ENCODE results near the gene SCAF4.
A peak's percentile ranks its signal among the peaks of the same experiment; 100 is the strongest.
"Not testable (repeated sequence)": the region's sequence is repeated elsewhere in the genome, so short reads cannot be mapped to it uniquely, and the experiment has no call there.

SCAF4 gene

DNA sequence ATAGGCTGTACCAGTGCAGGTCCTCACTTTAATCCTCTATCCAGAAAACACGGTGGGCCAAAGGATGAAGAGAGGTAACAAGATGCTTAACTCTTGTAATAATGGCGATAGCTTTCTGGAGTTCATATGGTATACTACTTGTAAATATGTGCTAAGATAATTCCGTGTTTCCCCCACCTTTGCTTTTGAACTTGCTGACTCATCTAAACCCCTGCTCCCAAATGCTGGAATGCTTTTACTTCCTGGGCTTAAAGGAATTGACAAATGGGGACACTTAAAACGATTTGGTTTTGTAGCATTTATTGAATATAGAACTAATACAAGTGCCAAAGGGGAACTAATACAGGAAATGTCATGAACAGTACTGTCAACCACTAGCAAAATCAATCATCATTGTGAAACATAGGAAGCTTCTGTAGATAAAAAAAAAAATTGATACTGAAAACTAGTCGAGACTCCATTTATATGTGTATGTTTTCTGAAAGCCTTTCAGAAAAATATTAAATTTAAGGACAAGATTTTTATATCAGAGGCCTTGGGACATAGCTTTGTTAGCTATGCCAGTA is 65.4 kb downstream of the SCAF4 start:
- Histone ChIP-seq H3K36me3 (ENCODE audit: control insufficient read depth in 1 of 2, insufficient read depth in 2 of 2, low read length in 2 of 2) (peaks cover 20 to 60% of the 10 kb centered on the region in 2 donors), H3K9ac (ENCODE audit: low read depth in 1 of 2, low read length in 2 of 2) (no peak overlapping the region), H3K27me3 (ENCODE audit: control insufficient read depth in 1 of 2, insufficient read depth in 2 of 2, low read length in 2 of 2) (no peaks in the 10 kb centered on the region), H3K9me3 (ENCODE audit: control insufficient read depth in 1 of 2, low read length in 2 of 2) (no peaks in the 10 kb centered on the region), H3K4me3 (ENCODE audit: low read depth in 1 of 2, low read length in 2 of 2) (no peak overlapping the region), H3K4me1 (ENCODE audit: control insufficient read depth in 1 of 2, insufficient read depth in 2 of 2, low read length in 2 of 2) (peaks cover 10 to 14% of the 10 kb centered on the region in 2 donors), H3K27ac (ENCODE audit: low read depth, low read length) (no peak overlapping the region)

DNA sequence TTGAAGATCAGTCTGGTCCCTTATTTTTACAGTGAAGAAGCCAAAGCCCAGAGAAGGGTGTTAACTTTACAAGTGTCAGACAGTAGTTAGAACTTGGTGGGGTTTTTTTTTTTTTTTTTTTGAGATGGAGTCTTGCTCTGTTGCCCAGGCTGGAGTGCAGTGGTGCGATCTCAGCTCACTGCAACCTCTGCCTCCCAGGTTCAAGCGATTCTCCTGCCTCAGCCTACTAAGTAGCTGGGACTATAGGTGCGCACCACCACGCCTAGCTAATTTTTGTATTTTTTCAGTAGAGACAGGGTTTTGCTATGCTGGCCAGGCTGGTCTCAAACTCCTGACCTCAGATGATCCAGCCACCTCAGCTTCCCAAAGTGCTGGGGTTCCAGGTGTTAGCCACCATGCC is 66.0 kb downstream of the SCAF4 start:
- H3K4me3 ChIP-seq (ENCODE audit: low read depth in 1 of 2, low read length in 2 of 2); H3K9me3 ChIP-seq (ENCODE audit: control insufficient read depth in 1 of 2, low read length in 2 of 2); H3K9ac ChIP-seq (ENCODE audit: low read depth in 1 of 2, low read length in 2 of 2); H3K27me3 ChIP-seq (ENCODE audit: control insufficient read depth in 1 of 2, insufficient read depth in 2 of 2, low read length in 2 of 2); H3K27ac ChIP-seq (ENCODE audit: low read depth, low read length): not testable (repeated sequence)
- Histone ChIP-seq H3K36me3 (ENCODE audit: control insufficient read depth in 1 of 2, insufficient read depth in 2 of 2, low read length in 2 of 2) (peaks cover 16 to 55% of the 10 kb centered on the region in 2 donors), H3K4me1 (ENCODE audit: control insufficient read depth in 1 of 2, insufficient read depth in 2 of 2, low read length in 2 of 2) (peaks cover 17% of the 10 kb centered on the region in 2 donors)

- Histone ChIP-seq H3K4me1 (ENCODE audit: control insufficient read depth in 1 of 2, insufficient read depth in 2 of 2, low read length in 2 of 2) (peaks cover 17 to 18% of the 10 kb centered on the region in 2 donors), H3K27me3 (ENCODE audit: control insufficient read depth in 1 of 2, insufficient read depth in 2 of 2, low read length in 2 of 2) (no peaks in the 10 kb centered on the region), H3K27ac (ENCODE audit: low read depth, low read length) (no peak overlapping the region), H3K4me3 (ENCODE audit: low read depth in 1 of 2, low read length in 2 of 2) (no peak overlapping the region), H3K9ac (ENCODE audit: low read depth in 1 of 2, low read length in 2 of 2) (no peak overlapping the region), H3K9me3 (ENCODE audit: control insufficient read depth in 1 of 2, low read length in 2 of 2) (no peaks in the 10 kb centered on the region), H3K36me3 (ENCODE audit: control insufficient read depth in 1 of 2, insufficient read depth in 2 of 2, low read length in 2 of 2) (peaks cover 16 to 51% of the 10 kb centered on the region in 2 donors)
Measured at GRCh38 chr21:31665397-31665796, 66.5 kb downstream of the SCAF4 start.

GRCh38 chr21:31663584-31664249 is 68.2 kb downstream of the SCAF4 start:
- H3K4me3 ChIP-seq (ENCODE audit: low read depth in 1 of 2, low read length in 2 of 2) = no peak overlapping the region
- H3K27me3 ChIP-seq (ENCODE audit: control insufficient read depth in 1 of 2, insufficient read depth in 2 of 2, low read length in 2 of 2) = no peaks in the 10 kb centered on the region
- peaks cover 21 to 22% of the 10 kb centered on the region in 2 donors for H3K4me1 ChIP-seq (ENCODE audit: control insufficient read depth in 1 of 2, insufficient read depth in 2 of 2, low read length in 2 of 2)
- H3K9me3 ChIP-seq (ENCODE audit: control insufficient read depth in 1 of 2, low read length in 2 of 2) = no peaks in the 10 kb centered on the region
- peaks cover 11 to 36% of the 10 kb centered on the region in 2 donors for H3K36me3 ChIP-seq (ENCODE audit: control insufficient read depth in 1 of 2, insufficient read depth in 2 of 2, low read length in 2 of 2)
- no peak overlapping the region for H3K27ac ChIP-seq (ENCODE audit: low read depth, low read length)
- H3K9ac ChIP-seq (ENCODE audit: low read depth in 1 of 2, low read length in 2 of 2) = no peak overlapping the region

DNA sequence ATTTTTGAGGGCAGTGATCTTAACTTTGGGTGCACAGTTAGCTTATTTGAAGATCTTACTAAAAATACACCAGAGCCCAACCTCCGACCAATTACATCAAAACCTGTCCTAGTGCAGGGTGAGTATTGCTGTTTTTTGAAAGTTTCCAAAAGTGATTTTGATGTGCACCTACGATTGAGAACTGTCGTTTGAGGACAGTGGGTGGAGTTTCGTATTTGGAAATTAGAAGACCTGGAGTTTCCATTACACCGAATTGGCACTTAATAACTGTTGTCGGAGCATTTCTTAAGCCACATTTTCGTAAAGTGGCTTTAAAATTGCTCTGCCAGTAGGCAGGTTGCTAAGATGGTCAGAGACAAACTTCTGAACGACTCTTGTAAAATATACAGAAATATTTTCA is 71.3 kb downstream of the SCAF4 start:
- H3K4me3 ChIP-seq (ENCODE audit: low read depth in 1 of 2, low read length in 2 of 2) = peak overlapping the region; percentile 87 to 88
- H3K4me1 ChIP-seq (ENCODE audit: control insufficient read depth in 1 of 2, insufficient read depth in 2 of 2, low read length in 2 of 2) = peaks cover 30 to 36% of the 10 kb centered on the region in 2 donors
- H3K9ac ChIP-seq (ENCODE audit: low read depth in 1 of 2, low read length in 2 of 2) = peak overlapping the region; percentile 69 to 76
- no peak overlapping the region for H3K27ac ChIP-seq (ENCODE audit: low read depth, low read length)
- H3K9me3 ChIP-seq (ENCODE audit: control insufficient read depth in 1 of 2, low read length in 2 of 2) = no peaks in the 10 kb centered on the region
- no peaks in the 10 kb centered on the region for H3K27me3 ChIP-seq (ENCODE audit: control insufficient read depth in 1 of 2, insufficient read depth in 2 of 2, low read length in 2 of 2)
- H3K36me3 ChIP-seq (ENCODE audit: control insufficient read depth in 1 of 2, insufficient read depth in 2 of 2, low read length in 2 of 2) = peaks cover 4 to 17% of the 10 kb centered on the region in 2 donors

DNA sequence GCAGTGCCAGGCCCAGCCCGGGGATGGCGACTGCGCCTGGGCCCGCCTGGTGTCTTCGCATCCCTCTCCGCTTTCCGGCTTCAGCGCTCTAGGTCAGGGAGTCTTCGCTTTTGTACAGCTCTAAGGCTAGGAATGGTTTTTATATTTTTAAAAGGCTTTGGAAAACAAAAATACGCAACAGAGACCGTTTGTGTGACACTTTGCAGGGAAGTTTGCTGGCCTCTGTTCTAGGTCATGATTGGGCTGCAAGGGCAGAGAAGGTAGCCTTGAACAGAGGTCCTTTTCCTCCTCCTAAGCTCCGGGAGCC is 71.7 kb downstream of the SCAF4 start:
- peaks cover under 1 to 13% of the 10 kb centered on the region in 2 donors for H3K36me3 ChIP-seq (ENCODE audit: control insufficient read depth in 1 of 2, insufficient read depth in 2 of 2, low read length in 2 of 2)
- H3K27ac ChIP-seq (ENCODE audit: low read depth, low read length) = peak overlapping the region; percentile 88
- no peaks in the 10 kb centered on the region for H3K27me3 ChIP-seq (ENCODE audit: control insufficient read depth in 1 of 2, insufficient read depth in 2 of 2, low read length in 2 of 2)
- peaks cover 30 to 36% of the 10 kb centered on the region in 2 donors for H3K4me1 ChIP-seq (ENCODE audit: control insufficient read depth in 1 of 2, insufficient read depth in 2 of 2, low read length in 2 of 2)
- H3K9me3 ChIP-seq (ENCODE audit: control insufficient read depth in 1 of 2, low read length in 2 of 2) = no peaks in the 10 kb centered on the region
- peak overlapping the region; percentile 87 to 88 for H3K4me3 ChIP-seq (ENCODE audit: low read depth in 1 of 2, low read length in 2 of 2)
- H3K9ac ChIP-seq (ENCODE audit: low read depth in 1 of 2, low read length in 2 of 2) = peak overlapping the region; percentile 69 to 76

- H3K9me3 ChIP-seq (ENCODE audit: control insufficient read depth in 1 of 2, low read length in 2 of 2) = no peaks in the 10 kb centered on the region
- peak within 1 kb of the TSS; percentile 69 to 79 for H3K9ac ChIP-seq (ENCODE audit: low read depth in 1 of 2, low read length in 2 of 2)
- peak within 1 kb of the TSS; percentile 88 for H3K27ac ChIP-seq (ENCODE audit: low read depth, low read length)
- H3K4me3 ChIP-seq (ENCODE audit: low read depth in 1 of 2, low read length in 2 of 2) = peak within 1 kb of the TSS; percentile 87 to 88
- H3K36me3 ChIP-seq (ENCODE audit: control insufficient read depth in 1 of 2, insufficient read depth in 2 of 2, low read length in 2 of 2) = peaks cover 0 to 9% of the 10 kb centered on the region in 2 donors
- no peaks in the 10 kb centered on the region for H3K27me3 ChIP-seq (ENCODE audit: control insufficient read depth in 1 of 2, insufficient read depth in 2 of 2, low read length in 2 of 2)
- H3K4me1 ChIP-seq (ENCODE audit: control insufficient read depth in 1 of 2, insufficient read depth in 2 of 2, low read length in 2 of 2) = peaks cover 30 to 36% of the 10 kb centered on the region in 2 donors
Measured at GRCh38 chr21:31659536-31660258, 72.2 kb downstream of the SCAF4 start, which contains the start of gene SOD1. SOD1 (plus strand) TSS chr21:31659693; CDS start chr21:31659770, 77 bp downstream.

- H3K27ac ChIP-seq (ENCODE audit: low read depth, low read length) = peak overlapping the region; percentile 88
- peaks cover 0 to 6% of the 10 kb centered on the region in 2 donors for H3K36me3 ChIP-seq (ENCODE audit: control insufficient read depth in 1 of 2, insufficient read depth in 2 of 2, low read length in 2 of 2)
- H3K9me3 ChIP-seq (ENCODE audit: control insufficient read depth in 1 of 2, low read length in 2 of 2) = no peaks in the 10 kb centered on the region
- H3K9ac ChIP-seq (ENCODE audit: low read depth in 1 of 2, low read length in 2 of 2) = peak overlapping the region; percentile 30 to 34
- H3K27me3 ChIP-seq (ENCODE audit: control insufficient read depth in 1 of 2, insufficient read depth in 2 of 2, low read length in 2 of 2) = no peaks in the 10 kb centered on the region
- peak overlapping the region; percentile 69 to 87 for H3K4me3 ChIP-seq (ENCODE audit: low read depth in 1 of 2, low read length in 2 of 2)
- H3K4me1 ChIP-seq (ENCODE audit: control insufficient read depth in 1 of 2, insufficient read depth in 2 of 2, low read length in 2 of 2) = peaks cover 30 to 36% of the 10 kb centered on the region in 2 donors
Measured at GRCh38 chr21:31659286-31659535, 72.7 kb downstream of the SCAF4 start.

GRCh38 chr21:31658053-31658452 is 73.9 kb downstream of the SCAF4 start:
- no peaks in the 10 kb centered on the region for H3K36me3 ChIP-seq (ENCODE audit: control insufficient read depth in 1 of 2, insufficient read depth in 2 of 2, low read length in 2 of 2)
- no peak overlapping the region for H3K4me3 ChIP-seq (ENCODE audit: low read depth in 1 of 2, low read length in 2 of 2)
- H3K9me3 ChIP-seq (ENCODE audit: control insufficient read depth in 1 of 2, low read length in 2 of 2) = no peaks in the 10 kb centered on the region
- H3K4me1 ChIP-seq (ENCODE audit: control insufficient read depth in 1 of 2, insufficient read depth in 2 of 2, low read length in 2 of 2) = peaks cover 30 to 36% of the 10 kb centered on the region in 2 donors
- no peaks in the 10 kb centered on the region for H3K27me3 ChIP-seq (ENCODE audit: control insufficient read depth in 1 of 2, insufficient read depth in 2 of 2, low read length in 2 of 2)
- no peak overlapping the region for H3K9ac ChIP-seq (ENCODE audit: low read depth in 1 of 2, low read length in 2 of 2)
- H3K27ac ChIP-seq (ENCODE audit: low read depth, low read length) = no peak overlapping the region
